HG02938 (cell line): ENCODE data around the gene MICAL3.

ENCODE experiments used
- ATAC-seq: cut with Tn5 transposase; IDR thresholded peaks from one replicate; pipeline ENCODE4 v1.9.1; 2021; ENCODE audit warnings: mild to moderate bottlenecking, moderate library complexity; ENCODE audit not compliant: unreplicated experiment

MICAL3 gene

DNA sequence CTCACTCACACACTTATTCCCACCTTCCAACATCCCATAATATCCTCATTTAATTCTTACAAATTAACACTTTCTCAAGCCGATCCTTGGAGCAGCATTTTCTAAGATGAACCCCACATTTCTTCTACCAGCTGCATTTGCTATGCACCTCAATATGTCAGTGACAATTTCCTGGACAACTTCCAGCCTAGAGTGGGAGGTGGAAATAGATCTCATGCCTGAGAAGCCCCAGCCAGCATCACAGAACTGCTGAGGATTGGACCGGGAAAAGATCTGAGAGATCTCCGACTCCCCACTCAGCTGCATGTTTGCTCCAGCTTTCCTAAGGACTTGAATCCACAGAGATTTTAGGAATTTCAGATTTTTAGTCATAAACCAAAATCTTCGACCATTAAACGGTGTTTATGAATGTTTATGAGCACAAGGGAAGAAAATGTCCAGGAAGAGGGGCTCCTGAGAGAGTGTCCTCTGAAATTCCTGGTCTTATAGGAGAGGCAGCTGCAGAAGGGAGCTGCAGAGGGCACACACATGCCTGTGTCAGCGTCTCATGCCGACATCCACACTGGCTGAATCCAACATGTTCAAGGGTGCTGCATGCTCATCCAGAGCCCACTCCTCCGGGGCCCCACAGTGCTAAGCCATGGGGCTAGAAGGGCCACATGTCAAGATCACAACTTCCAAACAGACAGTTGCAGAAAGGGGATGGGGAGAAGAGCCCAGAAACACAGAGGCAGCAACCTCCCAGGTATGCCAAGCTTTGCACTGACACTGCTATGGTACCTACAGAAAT is 68.6 kb downstream of the MICAL3 start:
- ATAC-seq: no peak

DNA sequence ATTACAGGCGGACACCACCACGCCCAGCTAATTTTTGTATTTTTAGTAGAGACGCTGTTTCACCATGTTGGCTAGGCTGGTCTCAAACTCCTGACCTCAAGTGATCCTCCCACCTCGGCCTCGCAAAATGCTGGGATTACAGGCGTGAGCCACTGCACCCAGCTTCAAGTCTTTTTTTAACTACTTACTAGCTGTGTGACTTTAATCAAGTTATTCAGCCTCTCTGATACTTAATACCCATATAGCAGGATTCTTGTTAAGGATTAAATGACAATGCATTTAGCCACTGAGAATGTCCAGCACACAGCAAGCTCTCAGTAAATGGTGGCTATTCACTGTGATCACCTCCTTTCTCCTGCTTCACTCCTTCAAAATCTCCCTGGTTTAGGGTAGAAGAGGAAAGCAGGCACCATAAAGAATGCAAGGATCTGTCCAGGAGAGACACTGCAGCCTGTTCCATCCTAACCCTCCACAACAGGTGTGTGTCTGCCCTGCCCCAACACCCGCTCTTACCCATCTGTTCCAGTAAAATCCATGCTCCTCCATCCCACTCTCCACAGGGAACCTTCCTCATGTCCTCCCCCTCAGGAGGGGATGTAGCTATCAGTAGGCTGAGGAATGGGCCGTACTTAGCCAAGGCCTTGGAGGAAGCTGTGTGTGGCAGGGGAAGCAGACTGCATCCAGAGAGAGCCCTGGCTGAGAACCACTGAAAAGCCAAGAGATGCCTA is 69.3 kb downstream of the MICAL3 start:
- no peak for ATAC-seq

DNA sequence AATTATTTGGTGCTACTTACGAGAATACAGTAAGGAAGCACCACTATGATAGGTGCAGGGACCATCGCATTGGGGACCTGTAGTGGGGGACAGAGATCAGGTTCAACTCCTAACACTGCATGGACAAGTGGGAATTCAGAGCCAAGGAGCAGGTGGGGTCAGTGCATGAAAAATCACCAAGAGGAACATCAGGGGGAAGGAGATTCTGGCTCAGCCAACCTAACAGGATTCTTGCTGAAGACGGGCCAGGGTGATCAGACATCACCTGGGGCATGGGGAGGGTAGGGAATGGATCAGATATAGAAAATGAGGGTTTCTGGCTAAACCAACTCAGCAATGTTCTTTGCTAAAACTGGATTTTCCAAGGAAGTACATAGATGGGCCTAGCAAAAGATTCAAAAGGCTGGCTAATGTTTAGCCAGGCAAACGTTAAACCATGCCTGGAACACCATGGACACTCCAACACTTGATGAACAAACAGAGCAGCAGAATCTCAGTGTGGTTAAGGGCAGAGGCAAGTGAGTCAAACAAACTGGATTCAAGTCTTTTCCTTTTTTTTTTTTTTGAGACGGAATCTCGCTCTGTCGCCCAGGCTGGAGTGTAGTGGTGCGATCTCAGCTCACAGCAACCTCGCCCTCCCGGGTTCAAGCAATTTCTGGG is 70.0 kb downstream of the MICAL3 start:
- ATAC-seq: no peak

DNA sequence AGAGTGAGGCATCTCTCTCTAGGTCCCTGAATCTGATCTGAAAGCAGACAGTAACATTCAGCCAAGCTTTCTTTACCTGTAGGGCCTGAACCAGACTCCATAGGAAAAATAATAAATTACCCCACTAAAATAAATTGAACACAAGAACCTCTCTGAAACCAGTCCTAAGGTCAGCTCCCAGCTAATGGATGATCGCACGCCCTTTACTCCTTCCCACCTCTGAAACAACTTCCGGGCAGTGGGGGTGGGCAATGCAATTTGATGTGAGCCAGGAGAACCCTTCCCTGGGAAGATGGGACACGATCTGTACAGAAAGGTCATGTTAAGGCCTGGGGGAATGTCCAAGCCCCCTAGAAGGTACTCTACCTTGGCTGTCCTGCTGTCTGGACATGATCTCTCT is 71.2 kb downstream of the MICAL3 start:
- ATAC-seq: no peak

DNA sequence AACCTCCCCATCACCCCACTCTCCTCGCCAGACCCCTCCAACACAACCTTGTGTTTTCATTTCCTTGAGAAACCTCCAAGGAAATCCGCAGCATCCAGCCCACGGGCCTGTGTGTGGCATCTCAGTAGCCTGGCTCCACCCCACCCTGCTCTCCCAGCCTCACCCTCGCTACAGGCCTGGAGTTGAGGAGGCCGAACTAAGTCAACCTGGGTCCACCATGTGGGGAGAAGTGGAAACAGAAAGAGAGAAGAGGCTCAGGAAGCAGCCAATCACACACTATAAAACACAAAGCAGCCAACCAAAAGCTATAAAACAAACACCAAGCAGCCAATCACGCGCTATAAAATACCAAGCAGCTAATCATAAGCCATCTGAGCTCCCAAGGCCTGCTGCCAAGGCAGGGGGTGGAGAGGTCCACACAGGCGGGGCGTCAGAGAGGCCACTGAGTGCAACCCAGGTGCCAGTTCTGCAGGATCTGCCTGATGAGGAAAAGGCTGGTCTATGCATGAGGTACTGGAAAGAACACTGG is 72.0 kb downstream of the MICAL3 start:
- ATAC-seq: no peak

DNA sequence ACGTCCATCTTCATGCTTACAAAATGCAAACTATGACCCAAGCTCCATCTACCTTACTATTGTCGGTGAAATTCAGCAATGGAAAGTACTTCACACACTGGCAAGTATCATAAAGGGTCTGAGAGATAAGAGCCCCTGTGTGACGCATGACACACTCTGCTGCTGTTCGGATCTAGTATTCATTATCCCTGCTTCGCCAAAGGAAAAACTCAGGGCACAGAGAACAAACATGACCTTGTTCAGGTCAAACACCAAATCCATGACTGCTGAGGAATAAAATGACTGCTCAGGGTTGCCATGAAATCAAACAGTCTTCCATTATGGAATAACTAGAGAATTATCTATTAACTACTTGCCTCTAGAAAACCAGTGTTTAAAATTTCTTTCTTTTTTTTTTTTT is 73.0 kb downstream of the MICAL3 start:
- ATAC-seq: no peak

DNA sequence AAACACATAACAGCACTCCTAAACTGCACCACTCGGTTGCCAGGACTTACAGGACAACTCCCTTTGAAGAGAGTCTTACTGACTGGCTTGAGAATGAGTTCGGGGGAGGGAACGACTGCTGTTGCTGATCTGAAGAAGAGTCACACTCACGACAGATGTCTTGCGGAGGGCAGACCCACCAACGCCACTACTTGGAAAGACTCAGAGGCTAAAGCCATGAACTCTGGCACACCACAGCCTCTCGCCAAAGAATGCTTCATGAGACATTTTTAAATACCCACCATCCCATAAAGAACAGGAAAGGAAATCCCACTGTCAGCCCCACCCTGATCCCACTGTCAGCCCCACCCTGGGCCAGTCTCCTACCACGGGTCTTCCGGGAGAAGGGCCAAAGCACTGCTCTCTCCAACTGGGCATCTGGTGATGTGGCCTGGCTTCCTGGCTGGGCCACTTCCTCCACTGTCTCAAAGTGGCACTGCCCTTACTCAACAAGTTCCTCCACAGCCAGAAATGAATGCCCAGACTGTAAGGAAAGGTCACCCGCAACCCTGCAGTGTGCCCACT is 73.6 kb downstream of the MICAL3 start:
- ATAC-seq: no peak

DNA sequence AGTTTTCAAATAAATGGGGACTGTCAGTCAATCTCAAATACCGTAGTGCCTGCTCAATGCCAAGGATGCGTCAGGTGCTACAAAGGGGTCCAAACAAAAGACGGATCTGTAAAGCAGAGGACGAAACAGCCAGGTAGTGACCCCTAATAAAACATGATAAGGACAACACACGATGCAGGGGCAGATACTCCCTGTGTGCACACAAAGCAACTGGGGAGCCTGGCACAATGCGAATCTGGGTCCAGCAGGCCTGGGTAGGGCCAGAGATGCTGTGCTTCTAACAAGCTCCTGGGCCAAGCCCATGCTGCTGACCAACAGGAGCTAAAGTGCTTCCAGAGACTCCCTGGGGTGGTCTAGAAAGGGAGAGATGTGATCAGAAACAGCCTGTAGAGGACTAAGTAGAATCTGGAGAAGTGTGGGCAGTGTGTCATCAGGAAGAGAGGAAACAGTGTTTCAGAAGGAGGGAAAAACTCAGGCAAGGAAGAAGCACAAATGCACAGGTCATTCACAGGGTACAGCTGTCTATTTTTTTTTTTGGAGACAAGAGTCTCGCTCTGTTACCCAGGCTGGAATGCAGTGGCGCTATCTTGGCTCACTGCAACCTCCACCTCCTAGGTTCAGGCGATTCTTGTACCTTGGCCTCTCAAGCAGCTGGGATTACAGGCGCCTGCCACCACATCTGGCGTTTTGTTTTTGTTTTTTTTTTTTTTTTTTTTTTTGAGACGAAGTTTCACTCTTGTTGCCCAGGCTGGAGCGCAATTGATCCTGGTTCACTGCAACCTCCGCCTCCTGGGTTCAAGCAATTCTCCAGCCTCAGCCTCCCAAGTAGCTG is 74.5 kb downstream of the MICAL3 start:
- ATAC-seq: no peak

DNA sequence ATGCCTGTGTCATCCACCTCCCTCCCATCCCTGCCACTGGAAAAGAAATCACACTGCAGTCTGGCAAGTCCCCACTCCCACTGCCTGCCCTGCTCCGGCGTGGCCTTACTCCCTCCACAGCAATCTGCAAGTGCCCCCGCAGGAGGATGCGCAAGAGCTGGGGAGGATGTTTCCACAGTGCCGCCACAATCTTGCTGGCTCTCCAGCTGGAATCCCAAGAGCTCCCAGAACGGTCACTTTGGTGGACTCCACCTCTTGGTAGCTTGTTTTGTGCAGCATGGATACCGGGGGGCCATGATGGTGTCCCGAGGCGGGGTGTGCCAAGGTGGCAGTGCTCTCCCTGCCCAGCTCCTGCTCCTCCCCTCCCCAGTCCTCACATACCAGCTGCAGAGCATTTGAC is 76.3 kb downstream of the MICAL3 start:
- no peak for ATAC-seq

DNA sequence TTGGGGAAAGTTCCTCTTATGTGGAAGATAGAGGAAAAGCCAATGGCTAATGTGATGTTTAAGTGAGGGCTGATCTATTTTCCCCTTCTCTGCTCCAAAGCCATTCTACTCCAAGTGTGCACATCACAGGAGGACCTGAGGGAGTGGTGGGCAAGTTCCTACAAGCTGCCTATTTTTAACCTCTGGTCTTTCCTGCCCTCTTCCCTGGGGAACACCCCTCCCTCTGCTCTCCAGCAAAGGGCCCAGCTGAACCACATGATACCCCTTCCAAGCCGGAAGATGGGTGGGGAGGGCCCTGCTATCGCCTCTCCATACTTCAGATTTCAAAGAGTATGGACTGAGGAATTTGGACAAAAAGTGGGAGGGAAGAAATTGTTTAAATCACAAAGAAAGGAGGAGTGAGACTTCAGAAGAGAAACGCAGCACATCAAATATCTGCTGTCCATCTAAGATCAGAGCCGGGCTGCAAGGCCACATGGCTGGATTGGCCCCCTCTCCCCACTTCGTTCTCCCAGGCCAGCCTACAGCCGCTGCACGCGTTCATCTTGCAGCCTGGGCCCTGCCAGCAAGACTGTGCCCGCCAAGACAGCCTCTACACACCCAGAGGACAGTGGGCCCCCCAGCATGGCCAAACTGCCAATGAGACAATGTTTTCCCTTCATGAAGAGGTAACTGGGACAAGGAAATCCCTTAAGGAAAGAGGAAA is 77.5 kb downstream of the MICAL3 start:
- no peak for ATAC-seq

DNA sequence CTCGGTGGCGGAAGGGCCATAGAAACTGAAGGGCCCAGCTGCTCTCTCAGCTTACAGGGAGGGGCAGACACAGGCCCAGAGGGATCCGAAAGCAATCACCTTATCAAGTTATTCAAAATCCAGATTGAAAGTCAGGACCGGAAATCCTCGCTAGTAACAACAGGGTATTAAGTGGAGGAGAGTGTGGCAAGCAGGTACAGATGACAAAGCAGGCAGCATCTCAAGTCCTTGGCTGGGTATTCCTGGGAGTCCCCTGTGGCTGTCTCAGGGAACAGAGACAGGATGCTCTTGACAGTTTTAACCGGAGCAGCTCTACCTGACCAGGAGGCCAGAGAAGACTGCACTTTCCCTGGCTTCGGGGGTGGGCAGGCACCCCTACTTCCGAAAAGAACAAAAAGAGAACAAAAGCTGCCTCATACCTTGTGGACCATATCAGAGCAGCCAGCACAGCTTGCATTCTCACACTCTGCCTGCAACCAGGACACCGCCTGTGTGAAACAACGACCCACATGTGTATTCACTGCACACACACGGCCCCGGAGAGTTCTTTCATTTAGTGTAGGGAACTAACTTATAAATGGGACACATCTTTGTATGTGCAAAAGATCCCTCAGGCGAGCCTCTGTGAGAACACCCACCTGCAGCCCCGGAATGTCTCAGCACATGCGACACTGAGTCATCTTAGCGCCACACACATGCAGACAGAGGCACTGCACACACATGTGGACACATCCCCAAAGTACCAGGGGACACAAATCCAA is 78.3 kb downstream of the MICAL3 start:
- ATAC-seq: no peak

DNA sequence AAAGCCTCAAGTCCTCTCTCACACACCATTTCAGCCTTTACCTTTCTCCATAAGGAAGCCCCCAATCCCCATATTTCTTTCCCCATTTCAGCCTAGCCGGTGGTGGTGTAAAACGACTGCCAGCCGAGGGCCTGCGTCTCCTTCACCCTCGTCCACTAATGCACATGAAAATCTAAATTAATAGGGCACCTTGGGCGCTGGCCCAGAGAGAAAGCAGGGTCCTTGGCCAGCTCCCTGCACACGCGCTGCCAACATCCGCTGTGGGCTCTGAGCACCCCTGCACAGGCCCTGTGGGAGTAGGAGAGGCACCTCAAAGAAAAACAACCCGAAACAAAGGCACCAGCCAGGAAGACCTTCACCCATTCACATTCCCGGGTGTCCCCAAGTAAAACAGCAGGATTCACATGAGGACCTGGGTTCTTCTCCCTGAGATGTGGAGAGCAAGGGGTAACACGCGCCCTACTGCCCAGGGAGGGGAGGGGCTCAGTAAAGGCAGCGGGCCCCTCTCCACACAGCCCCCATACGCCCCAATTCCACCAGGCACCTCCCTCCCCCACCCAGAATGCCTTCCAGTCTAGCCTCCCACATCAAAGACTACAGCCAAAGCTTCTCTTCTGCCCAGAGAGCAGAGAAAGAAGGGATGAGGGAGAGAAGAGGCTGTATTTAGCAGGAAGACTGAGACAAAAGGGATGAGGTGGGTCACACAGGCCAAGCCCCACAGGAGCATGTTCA is 79.0 kb downstream of the MICAL3 start:
- ATAC-seq: no peak

DNA sequence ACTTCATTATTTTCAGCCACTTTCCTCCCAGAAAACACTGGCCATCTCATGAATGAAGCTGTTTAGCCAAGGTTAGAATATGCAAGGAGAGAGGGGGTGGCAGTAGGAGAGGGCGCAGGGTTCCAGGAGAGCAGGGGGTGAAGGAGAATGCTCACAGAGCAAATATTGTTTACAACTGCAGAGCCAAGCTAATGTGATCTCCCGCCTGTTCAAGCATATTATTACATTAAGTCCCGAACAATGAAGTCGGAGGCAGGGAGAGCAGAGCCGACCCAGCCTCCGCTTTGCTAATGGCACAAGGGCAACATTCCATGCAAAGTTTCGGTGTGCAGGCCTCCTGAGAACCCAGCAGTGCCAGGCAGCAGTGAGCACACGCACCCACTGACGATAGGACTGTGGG is 80.1 kb downstream of the MICAL3 start:
- no peak for ATAC-seq

DNA sequence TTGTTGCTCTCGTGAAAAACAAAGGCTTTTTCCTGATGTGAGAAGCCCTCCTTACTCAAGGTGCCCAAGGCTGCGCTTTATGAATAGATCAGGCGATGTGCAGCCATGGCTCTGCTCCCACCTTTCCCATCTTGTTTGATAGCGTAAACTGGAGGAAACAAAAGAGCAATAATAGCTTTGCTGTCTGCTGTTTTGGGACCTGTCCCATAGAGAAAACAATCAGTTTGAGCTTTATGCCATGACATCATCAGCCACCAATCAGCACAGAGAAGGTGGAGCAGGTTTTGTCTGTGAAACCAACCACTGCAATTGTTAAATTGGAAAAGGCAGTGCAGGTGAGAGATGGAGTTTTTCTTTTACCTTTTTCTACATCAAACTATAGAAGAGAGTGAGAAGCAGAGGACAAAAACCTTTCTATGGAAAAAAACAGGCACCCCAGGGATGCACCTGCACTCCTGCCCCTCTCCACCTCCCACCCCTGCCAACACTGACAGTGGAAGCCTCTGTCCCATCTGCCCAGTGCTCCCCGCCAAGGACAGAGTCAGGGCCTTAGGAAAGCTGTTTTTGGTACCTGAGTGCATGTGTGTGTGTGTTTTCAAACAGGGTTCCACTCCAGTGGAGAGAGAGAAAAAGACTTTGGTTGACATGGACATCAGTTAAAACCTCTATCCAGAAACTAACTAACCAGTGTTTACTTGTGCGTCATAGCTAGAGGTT is 80.7 kb downstream of the MICAL3 start:
- ATAC-seq: no peak

DNA sequence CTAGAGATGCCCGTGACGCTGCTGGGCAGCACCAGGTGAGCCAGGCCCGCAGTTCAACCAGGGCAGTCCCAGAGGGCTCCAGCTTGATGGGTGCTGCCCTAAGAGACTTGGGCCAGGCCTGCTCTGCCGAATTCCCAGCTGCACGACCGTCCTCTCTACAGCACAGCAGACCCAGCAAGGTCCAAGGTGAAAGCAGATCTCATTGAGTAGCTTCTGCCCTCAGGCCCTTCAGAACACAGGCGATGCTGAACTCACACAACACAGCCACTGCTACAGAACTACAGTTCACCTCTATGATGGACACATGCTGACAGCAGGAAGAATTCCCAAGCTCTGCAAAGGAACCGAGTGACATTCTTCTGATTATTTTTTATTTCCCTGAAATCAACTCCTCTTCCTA is 81.6 kb downstream of the MICAL3 start:
- ATAC-seq: no peak

DNA sequence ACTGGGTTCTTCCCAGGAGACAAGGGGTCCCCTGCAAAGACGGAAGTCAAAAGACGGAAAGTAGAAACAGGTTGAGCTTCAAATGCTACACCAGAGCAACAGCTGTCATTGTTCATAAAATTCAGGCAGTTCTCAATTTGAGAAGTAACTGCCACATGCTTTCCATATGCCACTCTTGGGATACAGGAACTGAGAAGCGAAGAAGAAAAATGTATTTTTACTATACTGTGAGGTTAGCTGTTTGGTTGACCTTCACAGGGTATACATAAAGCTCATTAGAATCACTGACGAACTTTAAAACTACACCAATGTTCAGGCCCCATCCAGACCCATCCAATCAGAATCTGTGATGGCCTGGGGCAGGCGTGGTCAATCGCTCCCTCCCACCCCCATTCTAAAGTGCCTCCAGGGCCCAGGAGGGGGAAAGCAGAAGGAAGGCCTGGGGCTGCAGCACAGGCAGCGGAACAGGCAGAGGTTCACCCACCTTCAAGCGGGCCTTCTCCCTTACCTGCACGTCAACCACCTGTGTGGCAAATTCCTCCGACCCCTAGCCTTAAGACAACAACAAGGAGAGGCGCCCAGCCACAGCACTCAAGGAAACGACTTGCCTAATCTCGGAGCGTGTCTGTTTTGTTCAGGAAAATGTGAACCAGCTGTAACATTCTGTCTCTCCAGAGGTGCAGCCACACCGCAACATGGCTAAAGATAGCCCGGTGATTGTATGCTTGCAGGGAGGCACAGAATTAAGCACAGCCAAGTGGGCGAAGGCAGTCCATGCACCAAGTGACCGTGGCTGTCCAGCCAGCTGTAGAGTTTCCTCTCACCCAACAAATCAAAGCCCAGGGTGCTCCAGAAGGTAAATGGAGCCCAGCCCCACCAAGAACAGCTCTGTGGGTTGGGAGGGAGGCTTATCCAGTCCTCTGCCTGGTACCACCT is 82.6 kb downstream of the MICAL3 start:
- ATAC-seq: no peak

DNA sequence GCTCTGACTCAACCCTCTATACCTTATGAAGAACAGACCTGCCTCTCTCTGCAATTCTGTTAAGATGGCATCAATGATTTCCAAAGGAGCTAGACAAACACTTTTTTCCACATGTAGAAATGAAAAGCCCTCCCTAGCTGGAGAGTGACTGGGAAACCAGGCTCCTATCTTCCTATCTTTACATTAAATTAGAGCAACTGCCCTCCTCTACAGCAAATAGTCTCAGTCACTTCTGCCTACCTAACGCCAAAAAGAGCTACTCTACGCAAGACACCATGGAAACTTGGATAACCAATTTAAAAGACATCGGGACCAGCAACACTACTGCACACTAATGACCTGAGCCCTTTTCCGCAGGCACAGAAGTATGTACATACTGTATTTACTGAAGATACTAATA is 84.8 kb downstream of the MICAL3 start:
- ATAC-seq: no peak
